Measurements from ENCODE around the gene ALPL. TPM values are rescaled to one million over a fixed set of nuclear protein-coding genes. Genes with fewer than 3 reads are reported as not detected.

The ALPL gene
- total RNA-seq, 1 experiment from 2014 or later = 84.8 TPM

- Histone ChIP-seq H2AFZ (ENCODE audit: low read length) (no peak overlapping the region), H2BK15ac (ENCODE audit: low read depth, low read length) (no peak overlapping the region), H3K79me1 (ENCODE audit: insufficient read depth, low read depth, low read length, poor library complexity, severe bottlenecking) (no peaks in the 10 kb centered on the region), H3K4me2 (ENCODE audit: insufficient read depth, insufficient read length, low read length) (no peak overlapping the region), H3K79me2 (ENCODE audit: insufficient read depth, low read length) (no peaks in the 10 kb centered on the region), H2BK120ac (ENCODE audit: low read depth, low read length, poor library complexity, severe bottlenecking) (no peak overlapping the region), H3K23me2 (ENCODE audit: insufficient read length, low read depth, low read length, poor library complexity, severe bottlenecking) (peaks cover 8% of the 10 kb centered on the region), H4K20me1 (ENCODE audit: control insufficient read depth, insufficient read depth, insufficient read length) (no peaks in the 10 kb centered on the region), H3K56ac (ENCODE audit: insufficient read length, low read depth, low read length) (no peak overlapping the region), H4K5ac (ENCODE audit: insufficient read length, low read depth, low read length) (no peak overlapping the region), H2AK5ac (ENCODE audit: insufficient read length, low read length) (no peak overlapping the region), H3K18ac (ENCODE audit: insufficient read length, low read depth, low read length) (no peak overlapping the region), H3K9me3 (ENCODE audit: control insufficient read depth, low read depth, low read length) (no peaks in the 10 kb centered on the region), H3K9ac (ENCODE audit: extremely low read depth, insufficient read length, low read length) (no peak overlapping the region), H4K91ac (ENCODE audit: insufficient read length, low read depth, low read length) (no peak overlapping the region), H2BK20ac (ENCODE audit: low read depth, low read length, poor library complexity, severe bottlenecking) (no peak overlapping the region), H2BK12ac (ENCODE audit: insufficient read length, low read depth, low read length) (no peak overlapping the region), H3K14ac (ENCODE audit: insufficient read depth, low read length) (no peak overlapping the region), H3K4me1 (ENCODE audit: insufficient read depth, low read length) (peaks cover 6% of the 10 kb centered on the region; the same call in 1 of the 2 replicates), H3K23ac (ENCODE audit: insufficient read length, low read depth, low read length) (no peak overlapping the region), H3K27me3 (ENCODE audit: insufficient read depth, low read length) (peaks cover 3% of the 10 kb centered on the region; the same call in 1 of the 2 replicates), H3T11ph (ENCODE audit: low read length) (no peak overlapping the region), H2BK5ac (ENCODE audit: insufficient read length, low read length) (no peak overlapping the region), H4K8ac (replicated peaks; ENCODE audit: insufficient read length, low read depth, low read length) (no peak overlapping the region), H3K4ac (ENCODE audit: low read depth, low read length) (no peak overlapping the region), H3K27ac (ENCODE audit: insufficient read length, low read depth, low read length) (no peak overlapping the region)
- H3K4me3 Mint-ChIP-seq = peak overlapping the region; percentile 62 to 79; a peak in 4 of 5 replicates
- peaks cover 10% of the 10 kb centered on the region for H3K27me3 Mint-ChIP-seq (ENCODE audit: low read depth)
- WGBS (ENCODE audit: extremely low coverage, insufficient read length, low lambda C conversion rate) = no CpG with 5 or more reads among the region's 7 CpGs
- DNase-seq = no peak
- no peaks in the 10 kb centered on the region for H3K9me3 Mint-ChIP-seq
- no peak overlapping the region for H3K27ac Mint-ChIP-seq
- no peak for TF ChIP-seq CTCF (conservative IDR thresholded peaks at IDR 0.05)
- H3K36me3 Mint-ChIP-seq (ENCODE audit: insufficient read depth in 1 of 3, low read depth in 3 of 3) = no peaks in the 10 kb centered on the region; a peak in 1 of 7 replicates
- H3K4me1 Mint-ChIP-seq = peaks cover 16 to 32% of the 10 kb centered on the region in 2 experiments
Observed at GRCh38 chr1:21621051-21621450, 111.8 kb downstream of the ALPL start.
